ENCODE results near the gene MRAP. TPM values are rescaled to one million over a fixed set of nuclear protein-coding genes. Genes with fewer than 3 reads are reported as not detected.

Gene MRAP
- total and polyA plus RNA-seq, 10 of the 15 experiments (the other 5 are each of a cell fraction or from before 2014, with no cell fraction given) = 0.34 to 1.2 TPM; not detected in 8

DNA sequence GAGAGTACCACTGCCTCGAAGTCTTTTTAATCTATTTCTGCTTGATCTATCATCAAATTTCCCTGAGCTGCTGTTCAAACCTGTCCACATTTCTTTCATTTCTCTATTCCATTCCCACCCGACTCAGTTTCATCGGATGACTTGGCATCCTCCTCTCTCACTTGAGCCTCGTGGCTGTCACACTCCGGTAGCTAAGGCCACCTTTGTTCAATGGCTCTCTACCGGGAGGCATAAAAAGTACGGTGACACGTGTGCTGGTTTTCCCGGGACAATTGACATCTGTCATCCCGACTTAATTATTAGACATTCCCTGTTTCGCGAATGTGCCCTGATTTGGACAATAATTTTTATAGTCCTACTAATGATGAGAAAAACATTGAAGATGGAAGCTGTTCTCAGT, 42.4 kb upstream of the MRAP start:
- WGBS (ENCODE audit: insufficient coverage, insufficient replicate concordance, low lambda C conversion rate, missing lambda C conversion rate) = 60% methylated on average over 12 of the region's 12 CpGs
- DNase-seq (ENCODE audit: low read depth, low spot score) (no peak), ATAC-seq (no peak), FAIRE-seq (no peak)
- no peaks in the 10 kb centered on the region for H3K4me1 ChIP-seq (ENCODE audit: control insufficient read depth, insufficient read depth, low read length)
- H3K79me2 ChIP-seq (ENCODE audit: control insufficient read depth, insufficient read depth, low read length) = no peaks in the 10 kb centered on the region
- no peaks in the 10 kb centered on the region for H3K36me3 ChIP-seq (ENCODE audit: control insufficient read depth in 2 of 2, insufficient read depth in 2 of 2, low read length in 1 of 2)
- intact Hi-C loops (cut with micrococcal nuclease; ENCODE audit: unreplicated experiment) = loop anchor here (10.0 kb wide), 1 partner anchor 181 kb away; no protein-coding TSS in a partner anchor
- no peaks in the 10 kb centered on the region for H4K20me1 ChIP-seq (ENCODE audit: control insufficient read depth, insufficient read depth)
- H3K4me2 ChIP-seq (ENCODE audit: control insufficient read depth, insufficient read depth) = no peak overlapping the region
- BruUV-seq (replicated peaks) = no TSS peak
- no peaks in the 10 kb centered on the region; the same call in 2 of the 3 replicates for H3K9me3 ChIP-seq (replicated peaks; ENCODE audit: control insufficient read depth, insufficient read depth, low read length)
- no peak overlapping the region for H2AFZ ChIP-seq (ENCODE audit: control insufficient read depth, low read depth, low read length)
- in situ Hi-C loops (cut with MboI) = loop anchor here (10.0 kb wide), 1 partner anchor 481 kb away; no protein-coding TSS in a partner anchor
- no peaks in the 10 kb centered on the region for H3K27me3 ChIP-seq (replicated peaks in 1 of 2; ENCODE audit: control insufficient read depth in 2 of 2, insufficient read depth in 2 of 2, low read length in 1 of 2)
- RAD21 ChIA-PET (ENCODE audit: unreplicated experiment) = no interaction called here
- H3K4me3 ChIP-seq = no peak overlapping the region
- no peak overlapping the region for H3K27ac ChIP-seq (ENCODE audit: control insufficient read depth, insufficient read depth)
- POLR2A ChIA-PET = no interaction called here
- CTCF ChIA-PET = interaction anchor here (2.8 kb wide), 1 partner anchor 391 kb away, joined by 27 read pairs; no protein-coding TSS in a partner anchor
- SMC1A ChIA-PET (ENCODE audit: uncharacterized antibody, unreplicated experiment) = interaction anchor here (2.1 to 3.7 kb wide), 2 partner anchors 390 to 470 kb away, joined by 7 to 14 read pairs; no protein-coding TSS in a partner anchor
- TF ChIP-seq MEF2B (IDR thresholded peaks at IDR 0.05; ENCODE audit: partially characterized antibody, poor library complexity, severe bottlenecking) = no peak
- no peak overlapping the region for H3K9ac ChIP-seq (ENCODE audit: control insufficient read depth, insufficient read depth, low read length)

DNA sequence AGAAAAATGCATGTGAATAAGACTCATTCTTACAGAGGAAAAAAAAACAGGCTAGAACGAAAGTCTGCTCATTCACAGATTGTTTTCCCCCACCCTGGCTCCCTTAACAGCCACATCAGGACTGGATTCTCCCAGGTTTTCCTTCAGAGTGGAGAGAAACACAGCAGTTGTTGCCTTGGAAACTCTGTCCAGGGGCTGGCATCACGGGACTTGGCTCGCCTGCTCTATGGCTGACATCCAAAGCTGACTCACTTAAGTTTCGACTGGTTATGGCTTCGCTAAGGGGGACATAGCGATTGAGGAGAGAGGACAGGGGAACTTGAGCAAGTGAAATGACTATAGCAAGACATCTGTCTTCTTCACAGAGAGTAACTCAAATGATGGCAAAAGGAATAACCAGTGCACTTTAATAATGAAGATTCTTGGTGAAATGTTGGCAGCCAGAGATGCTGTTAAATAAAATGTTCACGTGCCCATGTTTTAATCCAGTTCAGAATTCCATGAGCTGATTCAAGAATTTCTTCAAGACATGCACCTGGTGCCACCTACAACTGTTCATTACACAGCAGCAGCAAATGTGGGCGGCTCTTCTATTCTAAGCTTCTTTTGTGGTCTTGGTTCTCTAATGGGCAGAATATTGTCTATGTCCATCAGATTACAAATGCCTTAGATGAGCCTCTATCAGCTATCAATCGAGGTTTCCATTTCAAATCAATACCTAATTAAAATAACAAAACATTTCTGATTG, 41.6 kb upstream of the MRAP start:
- RAD21 ChIA-PET (ENCODE audit: unreplicated experiment) = interaction anchor here (1.5 to 1.9 kb wide), 2 partner anchors 477 to 483 kb away, joined by 4 to 9 read pairs; no protein-coding TSS in a partner anchor
- Histone ChIP-seq H2AFZ (ENCODE audit: control insufficient read depth, low read depth, low read length) (no peak overlapping the region), H3K27me3 (replicated peaks in 1 of 2; ENCODE audit: control insufficient read depth in 2 of 2, insufficient read depth in 2 of 2, low read length in 1 of 2) (no peaks in the 10 kb centered on the region), H3K79me2 (ENCODE audit: control insufficient read depth, insufficient read depth, low read length) (no peaks in the 10 kb centered on the region), H3K36me3 (ENCODE audit: control insufficient read depth in 2 of 2, insufficient read depth in 2 of 2, low read length in 1 of 2) (no peaks in the 10 kb centered on the region), H3K4me3 (no peak overlapping the region), H3K9me3 (replicated peaks; ENCODE audit: control insufficient read depth, insufficient read depth, low read length) (no peaks in the 10 kb centered on the region), H3K4me2 (ENCODE audit: control insufficient read depth, insufficient read depth) (no peak overlapping the region), H4K20me1 (ENCODE audit: control insufficient read depth, insufficient read depth) (no peaks in the 10 kb centered on the region), H3K9ac (ENCODE audit: control insufficient read depth, insufficient read depth, low read length) (no peak overlapping the region), H3K4me1 (ENCODE audit: control insufficient read depth, insufficient read depth, low read length) (no peaks in the 10 kb centered on the region), H3K27ac (ENCODE audit: control insufficient read depth, insufficient read depth) (no peak overlapping the region)
- SMC1A ChIA-PET (ENCODE audit: uncharacterized antibody, unreplicated experiment) = interaction anchor here (0.9 to 3.7 kb wide), 5 partner anchors 157 to 485 kb away, joined by 3 to 14 read pairs (median 3); no protein-coding TSS in a partner anchor
- CTCF ChIA-PET = interaction anchor here (1.0 to 2.8 kb wide), 5 partner anchors 161 to 551 kb away, joined by 3 to 27 read pairs (median 13); no protein-coding TSS in a partner anchor
- intact Hi-C loops (cut with micrococcal nuclease; ENCODE audit: unreplicated experiment) = loop anchor here (10.0 kb wide), 1 partner anchor 182 kb away; no protein-coding TSS in a partner anchor
- 16% methylated on average over 9 of the region's 9 CpGs for WGBS (ENCODE audit: insufficient coverage, insufficient replicate concordance, low lambda C conversion rate, missing lambda C conversion rate)
- no peak for ATAC-seq
- no TSS peak for BruUV-seq (replicated peaks)
- POLR2A ChIA-PET = no interaction called here
- FAIRE-seq = no peak
- DNase-seq (ENCODE audit: low read depth, low spot score) = no peak
- in situ Hi-C loops (cut with MboI) = loop anchor here (10.0 kb wide), 1 partner anchor 482 kb away; no protein-coding TSS in a partner anchor
- TF ChIP-seq FOXK2 (IDR thresholded peaks at IDR 0.05) = no peak
